ENCODE results near the gene ZMIZ1.

Gene ZMIZ1

DNA sequence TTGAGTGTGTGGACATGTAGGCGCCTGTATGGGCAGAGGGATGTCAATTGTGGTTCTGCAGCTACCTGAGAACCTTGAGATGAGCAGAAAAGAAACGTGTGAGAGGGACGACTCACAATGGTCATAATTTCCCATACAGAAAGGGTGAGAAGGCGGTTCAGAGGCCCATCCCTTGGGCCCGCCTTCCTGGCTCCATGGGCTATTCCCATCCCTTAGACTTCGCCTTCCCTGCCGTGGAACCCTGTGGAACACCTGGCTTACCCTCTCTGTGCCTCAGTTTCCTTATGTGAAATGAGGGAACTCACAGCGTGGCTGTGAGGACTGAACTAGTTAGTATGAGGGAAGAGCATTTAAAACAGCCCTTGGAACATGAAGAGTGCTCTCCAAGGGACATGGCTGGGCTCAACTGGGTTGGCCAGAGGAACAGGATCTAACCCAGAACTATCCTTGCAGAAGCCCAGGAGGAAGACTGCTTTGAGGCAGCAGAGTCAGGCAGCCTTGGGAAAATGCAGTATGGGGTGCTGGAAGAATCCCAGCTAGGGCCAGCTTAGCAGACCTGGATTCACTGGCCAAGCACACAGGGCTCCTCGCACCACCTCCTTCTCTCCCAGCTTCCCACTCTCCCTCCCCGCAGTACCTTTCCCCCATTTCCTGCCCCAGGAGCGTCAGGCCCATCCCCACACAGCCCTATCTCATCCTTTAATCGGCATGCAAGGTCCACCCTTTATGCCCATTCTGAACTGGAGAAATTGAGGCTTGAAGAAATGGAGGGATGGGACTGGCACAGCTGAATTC lies 11.1 kb upstream of the ZMIZ1 start:
- H3K4me2 ChIP-seq: no peak overlapping the region
- H3K9me3 ChIP-seq: no peaks in the 10 kb centered on the region
- peaks cover 9% of the 10 kb centered on the region for H3K4me1 ChIP-seq
- no peaks in the 10 kb centered on the region for H3K36me3 ChIP-seq
- no peaks in the 10 kb centered on the region for H4K20me1 ChIP-seq
- H3K27me3 ChIP-seq: 0 out of 2 replicates have a peak, but pooled peaks cover 5% of the 10 kb centered on the region
- H3K27ac ChIP-seq: no peak overlapping the region
- H3K9ac ChIP-seq: no peak overlapping the region
- TF ChIP-seq Cebpa-rat (IDR thresholded peaks at IDR 0.05): no peak
- no peak overlapping the region for H3K4me3 ChIP-seq

DNA sequence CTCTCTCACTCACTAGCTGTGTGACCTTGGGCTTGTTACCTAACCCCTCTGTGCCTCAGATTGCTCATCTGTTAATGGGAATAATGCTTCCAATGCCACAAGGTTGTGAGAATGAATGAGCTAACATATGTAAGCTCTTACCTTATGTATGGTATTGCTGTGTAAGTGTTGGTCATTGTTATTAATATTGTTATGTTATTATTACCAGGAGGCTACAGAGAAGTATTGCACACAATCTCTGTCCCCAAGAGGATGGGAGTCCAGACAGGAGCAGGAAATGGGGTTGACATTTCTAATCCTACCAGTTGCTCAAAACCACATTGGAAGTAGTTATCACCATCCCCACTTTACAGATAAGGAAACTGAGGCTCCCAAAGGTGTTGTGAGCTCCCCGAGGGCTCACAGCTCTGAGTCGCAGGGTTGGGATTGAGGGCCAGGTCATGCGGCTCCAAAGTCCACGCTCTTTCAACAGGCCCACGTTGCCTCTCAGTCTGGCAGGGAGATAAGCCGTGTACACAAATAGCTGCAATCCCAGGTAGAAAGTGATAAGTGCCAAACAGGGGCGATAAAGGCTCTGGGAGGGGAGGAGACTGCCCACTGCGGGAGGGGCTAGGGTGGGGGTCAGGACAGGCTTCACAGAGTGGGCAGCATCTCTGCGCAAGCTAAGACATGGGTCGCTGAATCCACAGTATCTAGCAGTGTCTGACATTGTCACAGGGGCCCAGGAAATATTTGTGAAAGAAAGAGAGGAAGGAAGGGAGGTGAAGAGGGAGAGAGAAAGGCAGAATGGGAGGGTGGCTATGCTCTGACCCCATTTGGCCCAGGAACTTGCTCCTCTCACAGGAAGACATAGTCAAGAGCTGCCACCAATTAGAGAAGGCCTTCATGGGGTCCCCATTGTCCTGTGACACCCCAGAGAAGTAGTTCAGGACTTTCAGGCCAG lies 9.6 kb upstream of the ZMIZ1 start:
- H3K9ac ChIP-seq: no peak overlapping the region
- H3K9me3 ChIP-seq: no peaks in the 10 kb centered on the region
- no peak for TF ChIP-seq Cebpa-rat (IDR thresholded peaks at IDR 0.05)
- H3K4me2 ChIP-seq: no peak overlapping the region
- H3K4me3 ChIP-seq: no peak overlapping the region
- H4K20me1 ChIP-seq: no peaks in the 10 kb centered on the region
- H3K36me3 ChIP-seq: no peaks in the 10 kb centered on the region
- H3K4me1 ChIP-seq: peaks cover 21% of the 10 kb centered on the region
- H3K27ac ChIP-seq: no peak overlapping the region
- 0 out of 2 replicates have a peak, but pooled peaks cover 5% of the 10 kb centered on the region for H3K27me3 ChIP-seq

DNA sequence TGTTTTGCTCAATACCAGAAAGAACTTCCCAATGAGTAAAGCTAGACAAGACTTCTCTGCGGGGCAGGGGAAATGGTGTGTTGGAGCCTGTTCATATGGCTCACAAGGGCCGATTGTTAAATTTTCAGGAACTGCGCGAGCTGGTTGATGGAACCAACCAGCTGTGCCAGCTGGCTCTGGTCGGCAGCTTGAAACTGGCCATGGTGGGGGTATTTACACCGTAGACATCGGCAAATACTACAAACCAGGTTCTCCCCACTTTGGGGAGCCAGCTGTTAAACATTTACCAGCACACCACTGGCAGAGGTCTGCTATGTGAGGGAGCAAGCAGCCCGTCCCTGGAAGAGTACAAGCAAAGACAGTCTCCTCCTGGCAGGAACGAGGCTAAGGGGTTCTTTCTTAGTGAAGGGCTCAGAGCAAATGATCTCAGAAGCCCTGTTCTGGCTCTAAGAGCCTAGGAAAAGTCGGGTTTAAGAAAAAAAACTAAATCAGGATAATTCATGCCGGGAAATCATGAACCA lies 8.8 kb upstream of the ZMIZ1 start:
- Histone ChIP-seq H3K9ac (no peak overlapping the region), H3K4me1 (peaks cover 21% of the 10 kb centered on the region), H3K4me2 (no peak overlapping the region), H3K36me3 (no peaks in the 10 kb centered on the region), H4K20me1 (no peaks in the 10 kb centered on the region), H3K4me3 (no peak overlapping the region), H3K27me3 (0 out of 2 replicates have a peak, but pooled peaks cover 5% of the 10 kb centered on the region), H3K27ac (no peak overlapping the region), H3K9me3 (no peaks in the 10 kb centered on the region)
- no peak for TF ChIP-seq Cebpa-rat (IDR thresholded peaks at IDR 0.05)

DNA sequence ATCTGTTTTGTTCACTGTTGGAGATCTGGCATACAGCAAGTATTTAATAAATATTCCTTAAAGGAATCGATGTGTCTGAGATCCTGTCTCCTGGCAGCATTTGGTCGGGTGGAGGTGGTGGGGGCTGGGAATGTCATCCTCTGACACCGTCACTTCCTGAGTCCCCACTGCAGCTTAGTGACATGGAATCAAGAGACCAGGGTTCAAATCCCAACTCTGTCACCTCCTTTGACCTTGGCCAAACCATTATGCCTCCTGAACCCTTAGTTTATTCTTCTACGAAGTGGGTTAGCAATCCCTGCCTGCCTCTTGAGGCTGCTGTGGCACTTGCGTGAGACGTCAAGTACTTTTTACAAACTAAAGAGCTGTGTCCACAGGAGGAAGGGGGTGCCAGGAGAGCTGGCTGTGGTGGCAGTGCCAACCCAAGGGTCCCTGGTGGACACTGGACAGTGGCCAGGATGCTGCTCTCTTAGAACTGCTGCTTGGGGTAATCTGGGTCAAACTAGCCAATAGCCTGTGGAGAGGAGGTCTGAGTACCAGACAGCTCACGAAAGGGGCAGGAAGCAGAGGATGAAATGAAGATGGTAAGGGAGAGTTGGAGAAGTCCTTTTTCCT lies 8.0 kb upstream of the ZMIZ1 start:
- Histone ChIP-seq H3K4me3 (no peak overlapping the region), H3K4me1 (peaks cover 21% of the 10 kb centered on the region), H3K9me3 (no peaks in the 10 kb centered on the region), H4K20me1 (no peaks in the 10 kb centered on the region), H3K9ac (no peak overlapping the region), H3K4me2 (no peak overlapping the region), H3K27ac (no peak overlapping the region), H3K27me3 (0 out of 2 replicates have a peak, but pooled peaks cover 5% of the 10 kb centered on the region), H3K36me3 (no peaks in the 10 kb centered on the region)
- TF ChIP-seq Cebpa-rat (IDR thresholded peaks at IDR 0.05): no peak

DNA sequence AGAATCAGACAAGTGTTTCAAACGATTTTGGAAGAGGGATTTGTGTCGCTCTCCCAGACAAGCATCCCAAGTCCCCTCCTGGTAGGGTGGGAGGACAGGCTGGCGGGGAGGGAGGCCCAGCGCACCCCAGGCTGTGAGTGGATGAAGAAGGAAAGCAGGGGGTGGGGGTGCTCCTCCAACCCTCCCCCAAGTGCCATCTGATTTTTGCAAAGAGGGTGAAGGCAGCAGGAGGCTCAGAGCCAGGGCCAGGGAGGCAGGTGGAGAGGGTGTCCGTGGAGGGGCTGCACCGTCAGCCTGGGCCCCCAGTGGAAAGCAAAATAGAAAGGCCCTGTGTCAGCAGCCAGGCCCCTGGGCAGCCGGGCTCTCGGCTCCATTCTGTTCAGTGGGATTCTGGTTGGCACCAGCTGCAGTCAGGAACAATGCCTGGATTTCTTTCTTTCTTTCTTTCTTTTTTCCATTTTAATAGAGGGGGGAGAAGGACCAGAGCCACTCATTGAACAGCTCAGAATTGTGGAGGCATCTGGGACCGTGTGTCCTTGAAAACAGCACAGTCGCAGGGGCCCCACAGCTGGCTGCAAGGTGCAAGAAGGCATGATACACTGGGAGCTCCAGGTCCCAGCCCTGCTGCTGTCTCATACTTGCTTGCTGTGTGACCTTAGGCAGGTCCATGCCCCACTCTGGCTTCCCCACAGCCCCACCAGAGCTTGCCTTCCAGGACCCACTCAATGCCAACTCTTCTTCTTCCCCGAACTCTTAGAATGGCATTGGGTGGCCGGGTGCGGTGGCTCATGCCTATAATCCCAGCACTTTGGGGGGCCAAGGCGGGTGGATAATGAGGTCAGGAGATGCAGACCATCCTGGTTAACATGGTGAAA lies 7.1 kb upstream of the ZMIZ1 start:
- H3K4me3 ChIP-seq: no peak overlapping the region
- no peak overlapping the region for H3K9ac ChIP-seq
- H3K4me2 ChIP-seq: no peak overlapping the region
- H3K4me1 ChIP-seq: peaks cover 30% of the 10 kb centered on the region
- H3K27ac ChIP-seq: no peak overlapping the region
- 0 out of 2 replicates have a peak, but pooled peaks cover 5% of the 10 kb centered on the region for H3K27me3 ChIP-seq
- no peaks in the 10 kb centered on the region for H3K36me3 ChIP-seq
- no peaks in the 10 kb centered on the region for H3K9me3 ChIP-seq
- no peaks in the 10 kb centered on the region for H4K20me1 ChIP-seq
- TF ChIP-seq Cebpa-rat (IDR thresholded peaks at IDR 0.05): no peak

DNA sequence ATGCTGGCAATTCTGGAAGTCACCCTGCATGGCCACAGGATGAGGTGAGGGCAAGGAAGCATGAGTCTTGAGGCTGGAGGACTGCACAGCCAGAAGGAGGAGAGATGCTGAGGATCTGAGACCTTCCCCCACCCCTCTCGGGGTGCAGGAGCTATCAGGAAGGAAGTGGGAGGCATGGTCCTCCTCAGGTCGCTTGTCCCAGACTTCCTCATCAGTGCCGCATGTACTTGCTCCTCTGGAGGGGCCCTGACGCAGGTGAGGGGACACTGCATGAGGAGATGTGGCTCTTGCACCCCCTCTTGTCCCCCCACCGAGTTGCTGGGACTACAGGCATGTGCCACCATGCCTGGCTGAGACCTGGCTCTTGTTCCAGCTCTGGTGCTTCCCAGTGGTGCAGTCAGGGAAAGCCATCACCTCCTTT lies 5.7 kb upstream of the ZMIZ1 start:
- Histone ChIP-seq H3K27me3 (peaks cover 6% of the 10 kb centered on the region; the same call in 1 of the 2 replicates), H3K4me1 (peaks cover 36% of the 10 kb centered on the region), H4K20me1 (no peaks in the 10 kb centered on the region), H3K4me3 (no peak overlapping the region), H3K9ac (no peak overlapping the region), H3K4me2 (peak overlapping the region; percentile 48), H3K27ac (no peak overlapping the region), H3K9me3 (no peaks in the 10 kb centered on the region), H3K36me3 (no peaks in the 10 kb centered on the region)
- TF ChIP-seq Cebpa-rat (IDR thresholded peaks at IDR 0.05): no peak

DNA sequence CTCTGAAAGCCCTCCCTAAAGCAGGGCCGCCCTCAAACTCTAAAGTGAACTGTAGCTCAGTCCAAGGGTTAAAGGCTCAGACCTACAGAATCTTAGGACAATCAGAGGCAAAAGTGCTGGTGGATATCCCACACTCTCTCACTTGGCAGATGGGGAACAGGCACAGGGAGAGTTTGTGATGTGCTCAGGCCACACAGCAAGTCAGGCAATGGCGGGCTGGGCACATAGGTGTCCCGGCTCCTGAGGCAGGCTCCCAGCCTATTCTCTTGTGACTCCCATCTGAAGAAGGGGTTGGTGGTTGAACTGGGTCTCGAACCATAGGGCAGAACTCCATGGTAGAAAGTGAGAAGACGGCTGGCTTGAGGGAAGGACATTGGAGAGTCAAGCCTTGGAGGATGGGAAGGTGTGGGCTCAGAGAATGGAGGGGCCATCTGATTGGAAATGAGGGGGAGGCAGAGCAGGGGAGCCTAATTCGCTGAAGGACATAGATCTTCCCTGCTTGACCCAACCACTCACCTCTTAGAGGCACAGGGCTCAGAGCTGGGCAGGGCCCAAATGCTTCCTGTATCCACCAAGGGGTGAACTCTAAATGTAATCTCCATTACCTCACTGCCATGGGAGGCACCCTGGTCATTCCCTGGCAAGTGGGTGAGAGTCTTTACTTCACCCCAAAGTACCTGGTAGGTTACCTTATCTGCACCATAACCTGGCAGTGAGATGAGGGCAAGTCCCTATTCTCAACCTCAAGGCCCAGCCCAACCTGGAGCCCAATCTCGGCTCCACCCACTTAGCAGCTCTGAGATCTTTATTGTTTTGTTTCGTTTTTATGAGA lies 4.9 kb upstream of the ZMIZ1 start:
- peaks cover 7% of the 10 kb centered on the region; the same call in 1 of the 2 replicates for H3K27me3 ChIP-seq
- peak overlapping the region; percentile 48 for H3K4me2 ChIP-seq
- H4K20me1 ChIP-seq: peaks cover under 1% of the 10 kb centered on the region; the same call in 1 of the 2 replicates
- H3K27ac ChIP-seq: no peak overlapping the region
- H3K4me3 ChIP-seq: no peak overlapping the region
- H3K9me3 ChIP-seq: no peaks in the 10 kb centered on the region
- TF ChIP-seq Cebpa-rat (IDR thresholded peaks at IDR 0.05): no peak
- no peaks in the 10 kb centered on the region for H3K36me3 ChIP-seq
- H3K4me1 ChIP-seq: peaks cover 39% of the 10 kb centered on the region
- H3K9ac ChIP-seq: no peak overlapping the region

DNA sequence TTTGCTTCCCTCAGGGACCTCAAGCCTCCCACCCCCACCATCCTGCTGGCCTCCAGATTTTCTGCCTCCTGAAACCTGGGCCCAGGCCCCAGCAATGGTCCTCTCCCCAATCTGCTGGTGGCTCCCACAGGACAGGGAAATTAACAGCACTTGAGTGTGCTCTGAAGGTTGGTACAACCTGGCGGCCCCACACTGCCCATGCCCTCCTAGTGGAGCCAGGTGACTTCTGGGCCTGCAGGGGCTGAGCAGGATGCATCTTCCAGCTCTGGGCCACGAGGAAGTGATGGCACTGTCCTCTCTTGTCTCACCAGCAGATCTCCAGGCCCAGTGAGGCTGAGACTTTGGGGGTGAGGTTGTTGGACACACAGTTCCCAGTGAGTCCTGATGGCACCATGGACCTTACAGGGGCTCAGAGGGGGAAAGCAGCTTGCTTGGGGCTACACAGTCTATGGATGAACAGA lies 3.6 kb upstream of the ZMIZ1 start:
- no peak for TF ChIP-seq Cebpa-rat (IDR thresholded peaks at IDR 0.05)
- Histone ChIP-seq H3K4me3 (no peak overlapping the region), H3K4me2 (no peak overlapping the region), H3K27ac (no peak overlapping the region), H3K27me3 (peaks cover 6% of the 10 kb centered on the region; the same call in 1 of the 2 replicates), H3K4me1 (peaks cover 33% of the 10 kb centered on the region), H4K20me1 (peaks cover 10% of the 10 kb centered on the region), H3K9ac (no peak overlapping the region), H3K9me3 (no peaks in the 10 kb centered on the region), H3K36me3 (no peaks in the 10 kb centered on the region)

Data from BLaER1 (cell line).